LoVo (cell line): ENCODE results near the gene AURKAIP1.
"Not testable (repeated sequence)": the region's sequence is repeated elsewhere in the genome, so short reads cannot be mapped to it uniquely, and the experiment has no call there.

Experiments
- DNase-seq: peaks from one replicate; pipeline ENCODE4 v3.0.0-alpha.2; 2016; ENCODE audit warnings: low spot score

AURKAIP1 gene

DNA sequence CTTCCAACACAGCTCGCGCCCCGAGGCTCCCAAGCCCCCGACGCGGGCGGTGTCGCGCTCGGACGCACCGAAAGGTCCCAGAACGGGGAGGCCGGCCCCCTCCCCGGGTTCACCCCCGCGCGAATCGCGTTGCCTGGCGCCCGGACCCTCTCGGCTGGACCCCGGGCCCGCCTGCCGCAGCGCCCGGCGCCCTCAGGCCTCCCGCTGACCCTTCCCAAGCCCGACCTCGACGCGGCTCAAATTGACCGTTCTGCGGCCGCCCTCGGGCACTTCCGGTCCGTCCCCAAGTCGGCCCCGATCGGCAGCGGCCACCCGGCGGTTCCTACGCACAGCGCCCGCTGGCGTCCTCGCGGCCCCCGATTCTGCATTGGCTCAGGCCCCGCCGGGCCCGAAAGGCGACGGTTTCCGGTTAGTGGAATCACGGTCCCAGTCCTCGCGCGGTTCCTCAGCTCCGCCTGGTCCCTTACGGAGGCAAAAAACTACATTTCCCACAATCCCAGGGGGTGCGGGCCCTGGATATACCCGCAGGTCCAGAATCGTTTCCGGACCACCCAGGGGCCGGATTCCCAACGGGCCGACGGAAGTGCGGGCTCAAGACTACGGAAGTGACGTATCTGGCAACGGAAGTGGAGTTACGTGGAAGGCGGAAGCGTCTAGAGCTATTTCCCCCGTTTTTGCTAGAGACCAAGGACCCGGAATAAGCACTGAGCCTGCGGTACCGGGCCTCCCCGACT lies at the start of gene AURKAIP1:
Gene AURKAIP1, minus strand, starts transcription at position 279 of the 734 bp plus-strand sequence. CDS start 451 bp downstream, outside the sequence.
- DNase-seq, result peak; percentile 99

DNA sequence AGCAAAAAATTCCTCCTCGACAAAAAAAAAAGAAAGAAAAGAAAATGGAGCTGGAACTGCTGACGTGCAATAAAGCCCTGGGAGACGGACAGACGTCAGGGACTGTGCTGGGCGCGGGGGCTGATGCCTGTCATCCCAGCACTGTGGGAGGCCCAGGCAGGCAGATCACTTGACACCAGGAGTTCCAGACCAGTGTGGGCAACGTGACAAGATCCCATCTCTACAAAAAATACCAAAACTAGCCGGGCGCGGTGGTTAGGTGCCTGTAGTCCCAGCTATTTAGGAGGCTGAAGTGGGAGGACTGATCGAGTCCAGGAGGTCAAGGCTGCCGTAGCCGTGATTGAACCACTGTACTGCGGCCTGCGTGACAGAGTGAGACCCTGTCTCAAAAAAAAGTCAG lies 49.7 kb upstream of the AURKAIP1 start:
- no peak for DNase-seq

DNA sequence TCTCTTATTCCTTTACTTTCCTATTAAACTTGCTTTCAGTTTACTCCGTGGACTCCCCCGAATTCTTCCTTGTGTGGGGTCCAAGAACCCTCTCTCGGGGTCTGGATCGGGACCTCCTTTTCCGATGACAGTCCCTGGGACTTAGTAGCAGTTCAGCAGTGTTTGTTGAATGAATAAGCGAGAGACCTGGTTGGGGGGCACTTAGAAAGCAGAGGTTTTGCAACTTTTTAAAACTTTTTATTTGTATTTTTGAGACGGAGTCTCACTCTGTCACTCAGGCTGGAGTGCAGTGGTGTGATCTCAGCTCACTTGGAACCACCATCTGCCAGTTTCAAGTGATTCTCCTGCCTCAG lies 48.2 kb upstream of the AURKAIP1 start:
- no peak for DNase-seq

DNA sequence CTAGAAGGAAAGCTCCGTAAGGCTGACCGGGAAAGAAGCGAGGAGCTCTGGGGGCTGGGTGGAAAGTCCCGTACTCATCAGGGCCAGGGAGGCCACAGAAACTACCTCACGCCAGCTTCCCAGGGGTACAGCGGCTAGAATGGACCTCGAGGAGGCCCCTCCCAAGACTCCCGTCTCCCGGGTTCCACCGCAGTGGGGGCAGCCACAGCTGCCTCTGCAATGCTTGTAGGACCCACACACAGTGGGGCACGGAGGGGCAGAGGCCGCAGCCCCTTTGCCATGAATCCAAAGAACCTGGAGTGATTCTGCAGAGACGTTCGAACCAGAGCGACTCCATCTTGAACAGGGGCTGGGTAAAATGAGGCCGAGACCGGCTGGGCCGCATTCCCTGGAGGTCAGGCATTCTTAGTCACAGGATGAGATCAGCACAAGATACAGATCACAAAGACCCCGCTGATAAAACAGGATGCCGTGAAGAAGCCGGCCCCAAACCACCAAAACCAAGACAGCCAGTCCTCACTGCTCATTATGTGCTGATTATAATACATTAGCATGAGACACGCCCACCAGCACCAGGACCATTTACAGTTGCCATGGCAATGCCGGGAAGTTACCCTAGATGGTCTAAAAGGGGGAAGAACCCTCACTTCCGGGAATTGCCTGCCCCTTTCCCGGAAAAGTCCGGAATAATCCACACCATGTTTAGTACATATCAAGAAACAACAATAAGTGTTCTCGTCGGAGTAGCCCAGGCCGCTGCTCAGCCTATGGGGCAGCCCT lies 47.6 kb upstream of the AURKAIP1 start:
- DNase-seq, result no peak

DNA sequence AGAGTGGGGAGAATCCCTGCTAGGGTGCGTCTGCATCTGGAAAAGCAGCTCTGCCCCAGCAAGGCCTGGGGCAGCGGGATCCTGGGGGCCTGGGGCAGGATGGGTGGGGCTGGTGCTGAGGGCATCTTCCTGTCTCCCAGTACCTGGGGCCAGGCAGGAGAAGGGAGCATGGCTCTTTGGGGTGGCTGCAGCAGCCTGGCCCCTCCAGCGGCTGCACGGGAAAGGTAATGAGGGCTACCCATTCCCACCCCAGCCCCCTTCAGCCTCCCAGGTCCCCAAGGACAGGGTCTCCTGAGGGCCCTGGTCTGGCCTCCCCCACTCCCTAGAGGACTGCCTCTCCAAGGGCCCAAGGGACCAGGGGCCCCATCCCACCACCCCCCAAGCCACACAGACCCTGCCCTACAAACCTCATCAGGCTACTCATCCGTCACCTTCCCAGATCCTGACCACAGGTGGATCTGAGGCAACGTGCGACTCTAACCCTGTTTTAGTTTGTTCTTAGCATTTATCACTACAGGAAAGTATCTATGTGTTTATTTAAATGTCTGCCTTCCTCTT lies 47.0 kb upstream of the AURKAIP1 start:
- DNase-seq, result no peak

DNA sequence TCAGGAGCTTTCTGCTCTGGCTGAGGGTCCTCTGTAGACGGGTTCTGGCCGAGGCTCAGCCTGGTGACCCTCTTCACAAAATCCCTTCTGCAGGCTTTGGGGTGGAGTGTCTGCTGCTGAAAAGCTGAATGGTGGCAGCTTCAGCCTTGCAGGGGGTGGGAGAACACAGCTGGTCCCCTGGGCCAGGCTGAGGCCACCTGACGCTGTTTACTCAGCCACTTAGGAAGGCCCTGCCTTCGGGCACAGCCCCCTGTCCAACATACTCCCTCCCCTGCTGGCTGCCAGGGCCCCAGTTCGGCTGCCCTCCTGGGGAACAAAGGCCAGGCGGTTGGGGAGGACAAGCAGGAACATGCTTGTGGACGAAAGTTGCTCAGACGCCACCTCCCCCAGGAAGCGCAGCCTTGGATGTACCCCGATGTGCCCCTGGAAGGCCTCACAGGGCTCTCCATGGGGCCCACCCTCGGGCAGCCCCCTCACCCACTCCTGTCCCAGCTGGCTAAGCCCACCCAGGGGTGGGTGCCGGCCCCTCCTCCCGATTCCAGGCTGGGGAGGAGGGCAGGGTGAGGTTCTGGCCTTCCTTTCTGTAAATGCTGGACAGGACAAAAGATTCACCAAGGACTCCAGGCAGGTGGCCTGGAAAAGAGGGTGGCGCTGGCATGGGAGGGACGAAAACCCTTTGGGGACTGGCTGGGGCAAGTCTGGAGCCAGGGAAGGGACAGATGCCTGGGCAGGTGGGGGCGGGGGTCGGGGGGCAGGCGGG lies 46.3 kb upstream of the AURKAIP1 start, which contains the start of gene ANKRD65:
Gene ANKRD65, minus strand, starts transcription at position 130 of the 760 bp plus-strand sequence. CDS start 271 bp downstream, outside the sequence.
- DNase-seq, result no peak

DNA sequence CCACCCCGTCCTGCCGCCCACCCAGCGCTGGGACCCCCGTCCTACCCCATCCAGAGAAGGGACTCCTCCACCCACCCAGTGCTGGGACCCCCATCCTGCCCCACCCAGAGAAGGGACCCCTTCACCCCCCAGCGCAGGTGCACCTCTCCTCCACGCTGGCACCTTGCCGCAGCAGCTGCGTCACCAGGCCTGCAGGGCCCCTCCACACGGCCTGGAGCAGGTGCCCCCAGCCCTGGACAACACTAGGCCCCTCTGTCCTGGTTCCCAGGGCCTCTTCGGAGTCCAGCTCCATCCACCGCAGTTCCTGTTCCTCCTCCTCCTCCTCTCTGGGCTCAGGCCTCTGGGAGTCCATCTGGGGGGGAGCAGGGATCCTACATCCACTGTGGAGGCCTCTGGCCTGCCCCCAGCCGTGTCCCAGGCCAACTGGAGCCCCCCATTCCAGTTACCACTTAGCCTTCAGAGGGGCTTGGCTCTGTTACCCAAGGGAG lies 45.7 kb upstream of the AURKAIP1 start:
- DNase-seq, result no peak

DNA sequence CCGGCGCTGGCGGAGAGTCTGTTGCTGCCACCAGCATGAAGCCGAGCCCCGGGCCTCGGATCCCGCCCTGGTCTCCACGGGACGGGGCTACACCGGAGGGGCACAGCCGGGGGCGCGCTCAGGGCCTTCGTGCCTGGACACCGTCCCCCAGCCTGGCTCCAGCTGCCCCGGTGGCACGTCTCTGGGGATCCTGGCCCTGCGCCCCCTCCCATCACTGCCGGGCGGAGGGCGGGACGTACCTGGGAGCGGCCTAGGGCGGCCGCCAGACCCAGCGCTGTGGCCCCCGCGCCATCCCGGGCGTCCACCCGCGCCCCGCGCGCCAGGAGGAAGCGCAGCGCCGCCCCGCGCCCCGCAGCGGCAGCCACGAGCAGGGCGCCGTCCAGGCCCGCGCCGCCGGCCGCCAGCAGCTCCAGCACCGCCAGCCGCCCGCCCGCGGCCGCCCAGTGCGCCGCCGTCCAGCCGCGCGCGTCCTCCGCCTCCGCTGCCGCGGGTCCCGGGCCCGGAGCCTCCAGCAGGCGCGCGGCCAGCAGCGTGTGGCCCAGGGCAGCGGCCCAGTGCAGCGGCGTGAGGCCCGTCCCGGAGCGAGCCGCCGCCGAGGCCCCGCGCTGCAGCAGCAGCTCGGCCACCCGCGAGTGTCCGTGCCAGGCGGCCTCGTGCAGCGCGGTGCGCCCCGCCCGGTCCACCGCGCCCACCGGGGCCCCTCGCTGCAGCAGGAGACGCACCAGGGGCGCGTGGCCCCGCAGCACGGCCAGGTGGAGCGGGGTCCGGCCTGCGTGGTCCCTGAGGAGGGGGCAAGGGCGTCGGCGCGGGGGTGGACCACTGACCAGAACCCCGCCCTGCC lies 45.0 kb upstream of the AURKAIP1 start:
- no peak for DNase-seq

DNA sequence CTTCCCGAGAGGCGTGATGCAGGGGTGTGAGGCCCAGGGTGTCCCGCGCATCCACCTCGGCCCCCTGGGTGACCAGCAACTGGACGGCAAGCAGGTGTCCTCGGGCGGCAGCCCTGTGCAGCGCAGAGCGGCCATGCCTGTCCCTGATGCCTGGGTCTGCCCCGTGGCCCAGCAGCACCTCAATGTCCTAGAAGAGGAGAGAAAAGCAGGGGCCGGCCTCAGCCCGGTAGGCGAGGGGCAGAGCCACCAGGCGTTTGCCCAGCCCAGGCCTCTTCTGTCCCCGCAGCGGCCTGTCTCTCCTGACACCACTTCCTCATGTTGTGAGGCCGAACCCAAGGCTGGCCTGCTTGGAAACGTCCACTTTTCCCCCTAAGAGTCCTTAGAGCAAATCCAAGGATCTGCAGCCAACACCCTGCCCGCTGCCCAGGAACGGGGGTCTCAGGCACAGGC lies 44.4 kb upstream of the AURKAIP1 start:
- no peak for DNase-seq

DNA sequence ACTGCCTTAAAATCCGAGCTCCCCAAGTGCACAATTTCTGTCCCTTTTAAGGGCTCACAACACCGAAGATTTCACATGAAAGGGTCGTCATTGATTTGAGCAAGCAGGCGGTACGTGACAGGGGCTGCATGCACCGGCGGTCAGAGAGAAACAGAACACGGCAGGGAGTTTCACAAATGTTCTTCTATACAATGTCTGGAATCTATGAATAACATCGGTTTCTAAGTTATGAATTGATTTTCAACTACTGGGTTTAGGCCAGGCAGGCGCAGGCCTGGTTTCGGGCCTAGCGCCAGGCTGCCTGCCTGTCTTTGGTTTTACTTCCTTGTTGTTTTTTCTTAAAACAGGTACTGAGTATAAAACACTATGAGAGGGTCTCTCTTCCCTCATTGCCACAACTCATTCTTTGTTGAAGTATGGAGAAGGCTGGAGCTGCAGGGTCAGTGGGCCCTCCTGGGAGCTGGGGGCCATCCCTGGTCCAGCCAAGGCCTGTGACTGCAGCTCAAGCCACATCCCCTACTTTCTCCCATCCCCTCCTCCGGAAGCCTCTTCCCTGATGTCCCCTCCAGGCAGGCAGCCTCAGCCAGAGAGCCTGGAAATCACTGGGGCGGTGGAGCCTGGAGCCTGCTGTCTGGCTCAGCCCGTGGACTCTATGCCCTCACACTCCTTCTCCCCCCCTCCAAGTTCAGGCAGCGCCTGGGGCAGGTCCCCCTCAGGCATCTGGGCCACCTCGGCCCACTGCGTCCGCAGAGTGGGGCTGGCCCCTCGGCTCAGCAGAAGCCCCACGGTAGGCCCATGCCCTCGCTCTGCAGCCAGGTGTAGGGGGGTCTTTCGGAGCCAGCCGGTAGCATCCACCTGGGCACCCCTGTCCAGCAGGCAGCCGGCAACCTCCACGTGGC lies 43.7 kb upstream of the AURKAIP1 start:
- no peak for DNase-seq

DNA sequence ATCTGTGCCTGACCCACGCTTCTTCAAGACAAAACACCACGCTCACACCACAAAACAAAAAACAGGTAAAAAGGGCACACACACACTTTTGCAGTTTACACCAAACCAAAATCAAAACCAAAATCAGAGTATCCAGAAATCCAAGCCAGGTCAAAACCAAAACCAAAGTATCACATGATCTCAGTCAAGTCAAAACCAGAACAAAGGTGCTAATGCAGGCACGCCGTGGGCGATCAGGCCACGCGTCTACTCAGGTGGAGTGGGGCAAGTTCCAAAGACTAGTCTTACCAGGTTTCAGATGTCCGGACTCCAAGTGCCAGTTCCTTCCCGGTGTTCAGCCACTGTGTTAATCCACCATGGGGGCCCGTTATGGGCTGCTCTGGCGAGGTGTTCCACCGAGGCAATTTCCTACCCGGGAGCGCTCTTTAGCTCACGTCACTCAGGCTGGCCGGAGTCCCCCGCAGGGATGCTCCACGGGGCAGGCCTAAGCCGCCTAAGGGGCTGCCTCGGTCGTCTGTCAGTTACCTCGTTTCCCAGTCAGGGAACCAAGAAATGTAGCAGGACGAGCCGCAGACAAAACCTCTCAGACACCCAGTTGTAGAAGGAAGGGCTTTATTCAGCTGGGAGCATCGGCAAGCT lies 42.9 kb upstream of the AURKAIP1 start:
- not testable (repeated sequence) for DNase-seq

DNA sequence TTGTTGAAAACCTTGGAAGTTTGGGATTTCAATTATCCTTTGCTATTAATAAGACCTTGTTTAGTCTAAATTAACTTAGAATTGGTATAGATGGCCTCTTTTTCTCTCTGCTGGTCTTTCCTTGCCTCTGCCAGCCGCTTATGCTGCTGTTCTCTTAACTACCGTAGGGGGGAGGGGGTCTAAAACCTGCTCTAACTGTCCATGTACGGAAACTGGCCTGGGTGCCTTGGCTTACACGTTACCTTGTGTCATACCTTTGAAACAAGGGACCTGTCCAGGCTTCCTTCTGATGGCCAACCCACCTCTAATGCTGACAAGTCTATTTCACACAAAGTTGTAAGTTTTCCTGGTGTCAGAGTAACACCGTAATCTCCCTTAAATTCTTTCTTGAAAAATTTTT lies 42.4 kb upstream of the AURKAIP1 start:
- DNase-seq, result not testable (repeated sequence)

DNA sequence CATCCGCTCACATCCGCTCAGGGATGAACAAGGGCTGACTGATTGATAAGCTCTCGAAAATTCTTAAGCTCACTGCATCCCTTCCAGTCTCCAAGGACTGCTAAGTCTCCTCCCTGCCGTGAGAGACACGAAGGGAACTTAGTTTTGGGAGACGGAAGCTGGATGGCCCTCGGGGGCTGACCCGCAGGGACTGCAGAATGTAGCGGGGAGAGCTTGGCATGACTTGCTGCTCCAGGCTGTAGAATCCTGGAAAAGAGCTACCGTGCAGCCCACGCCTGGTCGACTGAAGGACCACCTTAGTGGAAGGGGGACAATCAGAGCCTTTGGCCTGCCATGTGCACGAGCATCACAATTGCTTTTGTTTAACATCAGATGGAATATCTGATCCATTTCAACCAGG lies 40.7 kb upstream of the AURKAIP1 start:
- DNase-seq, result no peak

DNA sequence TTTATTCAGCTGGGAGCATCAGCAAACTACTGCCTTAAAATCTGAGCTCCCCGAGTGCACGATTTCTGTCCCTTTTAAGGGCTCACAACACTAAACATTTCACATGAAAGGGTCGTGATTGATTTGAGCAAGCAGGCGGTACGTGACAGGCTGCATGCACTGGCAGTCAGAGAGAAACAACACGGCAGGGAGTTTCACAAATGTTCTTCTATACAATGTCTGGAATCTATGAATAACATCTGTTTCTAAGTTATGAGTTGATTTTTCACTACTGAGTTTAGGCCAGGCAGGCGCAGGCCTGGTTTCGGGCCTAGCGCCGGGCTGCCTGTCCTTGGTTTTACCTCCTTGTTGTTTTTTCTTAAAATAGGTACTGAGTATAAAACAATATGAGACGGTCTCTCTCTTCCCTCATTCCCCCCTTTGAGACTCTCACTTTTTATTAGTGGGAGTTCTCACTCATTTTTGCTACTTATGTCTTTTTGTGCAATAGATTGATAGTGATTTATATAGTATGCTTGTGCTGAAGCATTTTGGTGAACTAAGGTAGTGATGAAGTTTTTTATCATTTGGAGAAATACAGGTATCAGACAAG lies 37.4 kb upstream of the AURKAIP1 start:
- DNase-seq, result not testable (repeated sequence)

DNA sequence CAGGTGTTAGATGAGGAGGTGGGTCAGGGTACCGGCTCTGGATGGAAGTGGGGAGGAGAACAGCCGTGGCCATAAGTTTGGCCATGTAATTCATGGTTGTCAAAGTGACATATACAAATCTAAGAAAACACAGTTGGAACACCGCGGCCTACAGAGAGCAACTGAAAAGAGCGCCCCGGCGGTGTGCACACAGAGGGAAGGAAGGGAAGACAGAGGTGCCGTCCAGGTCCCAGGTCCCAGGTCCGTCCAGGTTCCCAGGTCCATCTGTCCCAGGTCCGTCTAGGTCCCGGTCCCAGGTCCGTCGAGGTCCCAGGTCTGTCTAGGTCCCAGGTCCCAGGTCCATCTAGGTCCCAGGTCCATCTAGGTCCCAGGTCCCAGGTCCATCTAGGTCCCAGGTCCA lies 36.6 kb upstream of the AURKAIP1 start:
- no peak for DNase-seq

DNA sequence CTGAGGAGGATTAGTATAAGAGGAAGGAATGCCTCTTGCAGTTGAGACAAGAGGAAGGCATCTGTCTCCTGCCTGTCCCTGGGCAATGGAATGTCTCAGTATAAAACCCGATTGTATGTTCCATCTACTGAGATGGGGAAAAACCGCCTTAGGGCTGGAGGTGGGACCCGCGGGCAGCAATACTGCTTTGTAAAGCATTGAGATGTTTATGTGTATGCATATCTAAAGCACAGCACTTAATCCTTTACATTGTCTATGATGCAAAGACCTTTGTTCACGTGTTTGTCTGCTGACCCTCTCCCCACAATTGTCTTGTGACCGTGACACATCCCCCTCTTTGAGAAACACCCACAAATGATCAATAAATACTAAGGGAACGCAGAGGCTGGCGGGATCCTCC lies 35.2 kb upstream of the AURKAIP1 start:
- DNase-seq, result not testable (repeated sequence)

DNA sequence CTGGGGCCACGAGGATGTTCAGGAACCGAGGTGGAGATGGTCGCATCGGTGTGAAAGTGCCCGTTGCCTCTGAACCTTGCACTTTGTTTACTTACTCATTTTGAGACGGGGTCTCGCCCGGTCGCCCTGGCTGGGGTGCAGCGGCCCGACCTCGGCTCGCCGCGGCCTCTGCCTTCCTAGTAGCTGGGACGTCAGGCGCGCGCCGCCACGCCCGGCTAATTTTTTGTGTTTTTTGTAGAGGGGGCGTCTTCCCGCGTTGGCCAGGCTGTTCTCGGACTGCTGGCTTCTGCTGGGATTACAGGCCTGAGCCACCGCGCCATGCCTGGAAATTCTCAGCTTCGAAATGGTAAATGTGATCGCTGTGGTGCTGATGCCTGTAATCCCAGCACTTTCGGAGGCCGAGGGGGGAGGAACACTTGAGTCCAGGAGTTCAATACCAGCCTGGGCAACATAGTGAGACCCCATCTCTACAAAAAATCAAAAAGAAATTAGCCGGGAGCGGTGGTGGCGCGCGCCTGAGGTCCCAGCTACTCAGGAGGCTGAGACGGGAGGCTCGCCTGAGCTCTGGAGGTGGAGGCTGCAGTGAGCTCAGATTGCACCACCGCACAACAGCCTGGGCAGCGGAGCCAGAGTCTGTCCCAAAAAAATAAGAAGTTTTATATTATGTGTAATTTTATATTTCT lies 32.8 kb upstream of the AURKAIP1 start:
- DNase-seq, result no peak

DNA sequence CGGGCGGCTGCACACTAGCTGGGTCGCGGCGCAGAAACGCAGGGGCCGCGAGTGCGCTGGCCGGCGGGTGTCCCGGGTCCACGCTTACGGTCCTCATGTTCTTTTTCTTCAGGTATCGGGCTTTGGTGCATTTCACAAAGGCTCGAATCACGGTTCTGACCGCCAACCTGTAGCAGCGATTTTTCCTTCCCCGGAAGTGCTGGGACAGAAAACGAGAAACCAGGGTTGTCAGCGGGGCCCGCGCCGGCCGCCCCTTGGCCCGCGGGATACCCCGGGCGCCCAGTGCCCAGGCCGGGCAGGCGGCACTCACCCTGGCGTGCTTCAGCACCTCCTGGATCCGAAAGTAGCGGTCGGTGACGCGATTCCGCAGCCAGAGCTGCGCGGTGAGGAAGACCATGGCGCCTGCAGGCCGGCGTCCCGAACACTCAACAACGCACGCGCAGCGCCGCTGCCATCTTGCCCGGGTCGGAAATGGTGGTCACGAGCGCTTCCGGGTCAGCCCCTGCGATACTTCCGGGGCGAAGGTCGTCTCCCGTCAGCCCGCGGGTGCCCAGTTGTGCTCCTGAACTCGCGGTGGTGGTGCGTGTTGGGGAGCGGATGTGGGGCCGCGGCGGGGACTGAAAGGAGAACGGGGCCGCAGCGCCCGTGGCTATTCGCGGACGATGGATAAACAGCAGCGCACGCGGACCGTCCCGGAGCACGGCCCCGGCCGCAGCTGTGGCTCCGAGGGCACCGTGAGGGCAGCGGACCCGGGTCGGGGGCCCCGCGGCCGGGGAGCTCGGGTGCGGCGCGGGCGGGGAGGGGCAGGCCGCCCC lies 32.0 kb upstream of the AURKAIP1 start, which contains the start of gene MRPL20:
Gene MRPL20, minus strand, starts transcription at position 473 of the 815 bp plus-strand sequence. Its CDS starts 76 bp downstream, at position 397.
- DNase-seq, result peak; percentile 93
